Stimulated activated CD8-positive, alpha-beta memory T cell treated with anti-CD3 and anti-CD28 coated beads, Interleukin-12 subunit alpha, Interleukin-12 subunit beta, amount 100 ng/mL, for 1 hour (primary cell): ENCODE results near the gene BRWD1.

Source experiments
- DNase-seq: peaks from one replicate; pipeline ENCODE4 v3.0.0-alpha.2; 2020; ENCODE audit warnings: low read depth

Gene BRWD1

DNA sequence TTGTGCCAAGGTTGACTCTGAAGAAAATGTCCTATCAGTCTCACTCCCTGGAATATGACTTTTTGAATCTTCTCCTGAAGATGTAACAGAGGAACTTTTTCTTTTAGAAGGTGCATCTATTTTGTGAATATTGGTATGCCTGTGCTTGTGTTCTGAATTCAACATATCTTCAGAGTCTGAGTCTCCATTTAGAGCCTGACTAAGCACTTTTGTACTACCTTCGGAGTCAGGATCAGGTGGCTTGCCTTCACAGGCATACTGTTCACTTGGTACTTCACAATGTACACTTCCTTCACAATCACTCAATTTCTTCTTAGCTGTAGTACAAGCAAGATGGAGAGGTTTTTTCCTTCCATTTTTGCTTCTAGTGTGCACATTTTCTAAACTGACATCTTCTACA is 116.6 kb downstream of the BRWD1 start:
- DNase-seq: no peak

DNA sequence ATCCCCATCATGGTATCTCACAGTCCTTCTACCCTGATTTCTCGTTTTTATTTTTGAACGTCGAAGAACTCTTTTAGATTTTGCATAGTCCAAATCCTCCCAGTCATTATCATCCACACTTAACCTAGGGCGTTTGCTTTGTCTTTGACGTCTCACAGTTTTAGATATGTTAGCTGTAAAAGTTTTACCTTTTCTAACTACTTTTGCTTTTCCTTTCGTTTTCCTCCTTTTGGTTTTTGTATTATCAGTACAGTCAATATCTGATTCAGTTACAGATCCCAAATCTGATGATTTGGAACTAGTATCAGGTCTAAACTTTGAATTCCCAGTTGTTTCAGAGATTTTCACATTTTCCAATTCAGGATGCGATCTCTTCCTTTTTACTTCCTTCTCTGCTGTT is 117.1 kb downstream of the BRWD1 start:
- DNase-seq: no peak

- DNase-seq: no peak
Observed at GRCh38 chr21:39193380-39193779, 120.1 kb downstream of the BRWD1 start.

GRCh38 chr21:39189857-39190604 is 123.4 kb downstream of the BRWD1 start:
- no peak for DNase-seq

- DNase-seq: no peak
Observed at GRCh38 chr21:39188521-39189139, 124.8 kb downstream of the BRWD1 start.

DNA sequence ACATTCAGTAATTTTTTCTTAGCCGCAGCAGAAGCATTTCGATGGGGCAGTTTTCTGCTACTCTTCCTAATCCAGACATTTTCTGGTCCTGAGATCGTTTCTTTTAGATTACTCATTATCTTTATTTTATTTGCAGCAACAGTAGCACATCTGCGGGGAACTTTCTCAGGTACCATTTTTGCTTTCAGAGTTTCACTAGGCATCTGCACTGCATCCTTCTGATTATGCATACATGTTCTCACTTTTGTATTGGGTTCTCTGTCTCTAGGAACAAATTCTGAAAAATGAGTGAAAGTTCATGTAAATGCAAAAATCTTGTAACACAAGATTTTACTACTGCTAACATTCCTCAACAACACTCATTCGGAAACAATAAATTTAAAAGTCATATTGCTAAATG is 126.3 kb downstream of the BRWD1 start:
- DNase-seq: no peak

- no peak for DNase-seq
Observed at GRCh38 chr21:39186676-39187075, 126.8 kb downstream of the BRWD1 start.

- no peak for DNase-seq
Observed at GRCh38 chr21:39185157-39185556, 128.3 kb downstream of the BRWD1 start.

- no peak for DNase-seq
Observed at GRCh38 chr21:39184050-39184980, 129.1 kb downstream of the BRWD1 start.

DNA sequence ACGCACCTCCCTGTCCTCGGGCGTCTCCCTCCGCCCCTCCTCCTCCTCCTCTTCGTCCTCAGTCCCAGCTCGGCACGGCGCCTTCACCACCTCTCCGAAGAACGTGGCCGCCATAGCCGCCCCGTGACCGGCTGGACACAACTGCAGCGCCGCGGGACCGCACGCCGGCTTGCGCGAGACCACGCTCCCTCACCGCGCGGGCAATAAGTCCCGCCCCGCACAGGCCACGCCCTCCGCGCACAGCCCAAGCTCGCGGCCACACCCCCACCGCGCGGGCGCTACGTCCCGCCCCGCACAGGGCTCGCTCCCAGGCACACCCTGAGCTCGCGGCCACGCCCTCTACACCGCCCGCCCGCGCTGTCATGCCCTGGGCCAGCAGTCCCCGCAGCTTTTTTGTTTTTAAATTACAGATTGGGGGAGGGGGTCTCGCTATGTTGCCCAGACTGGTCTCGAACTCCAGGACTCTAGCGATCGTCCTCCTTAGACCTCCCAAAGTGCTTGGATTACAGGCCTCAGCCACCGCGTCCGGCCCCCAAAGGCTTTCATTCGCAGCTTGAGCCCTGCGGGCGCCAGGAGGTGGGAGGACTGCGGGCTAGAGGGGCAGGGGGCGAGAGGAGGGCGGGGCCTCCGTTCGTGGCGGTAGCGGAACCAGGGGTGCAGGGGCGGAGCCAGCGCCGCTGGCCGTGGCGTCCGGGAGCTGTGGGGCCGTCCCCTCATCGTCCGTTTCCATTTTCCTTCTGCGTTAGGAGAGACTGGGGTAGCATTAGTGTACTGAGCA is 130.0 kb downstream of the BRWD1 start, which contains the start of gene PSMG1:
Gene PSMG1, minus strand, starts transcription at position 180 of the 778 bp plus-strand sequence. Its CDS starts 66 bp downstream, at position 114.
- peak; percentile 86 for DNase-seq

DNA sequence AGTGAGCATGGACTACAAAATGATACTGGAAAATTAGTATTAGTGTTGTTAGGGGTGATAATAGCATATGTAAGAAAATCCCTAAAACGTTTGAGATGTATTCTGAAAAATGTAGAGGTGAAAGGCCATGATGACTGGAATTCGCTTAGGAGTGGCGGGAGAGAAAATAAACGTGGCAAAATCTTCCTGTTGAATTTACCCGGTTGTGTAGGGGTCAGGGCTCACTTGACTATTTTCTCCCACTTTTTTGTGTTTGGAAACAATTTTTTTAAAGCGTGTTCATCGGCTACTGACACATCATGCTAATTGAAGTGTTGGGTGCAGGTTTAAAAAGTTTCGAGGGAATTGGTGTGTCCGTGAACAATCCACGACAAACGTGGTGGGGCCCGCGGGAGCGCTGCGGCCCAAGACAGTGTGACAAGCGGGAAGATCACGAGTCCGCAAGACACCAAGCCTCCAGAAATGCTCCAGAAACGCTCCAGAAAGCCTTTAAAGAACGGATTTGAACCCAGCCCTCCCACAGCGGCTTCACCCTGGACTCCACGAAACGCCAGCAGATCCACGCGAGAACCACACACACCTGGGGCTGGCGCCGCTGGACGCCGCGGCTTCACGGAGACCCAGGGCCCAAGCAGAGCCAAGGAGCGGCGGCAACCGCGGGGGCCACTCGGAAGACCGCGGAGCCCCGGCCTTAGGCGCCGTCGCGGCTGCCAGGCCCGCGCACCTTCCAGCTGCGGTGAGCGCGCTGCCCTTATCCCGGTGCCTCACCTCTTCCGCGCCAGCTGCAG is 130.8 kb downstream of the BRWD1 start:
- no peak for DNase-seq

DNA sequence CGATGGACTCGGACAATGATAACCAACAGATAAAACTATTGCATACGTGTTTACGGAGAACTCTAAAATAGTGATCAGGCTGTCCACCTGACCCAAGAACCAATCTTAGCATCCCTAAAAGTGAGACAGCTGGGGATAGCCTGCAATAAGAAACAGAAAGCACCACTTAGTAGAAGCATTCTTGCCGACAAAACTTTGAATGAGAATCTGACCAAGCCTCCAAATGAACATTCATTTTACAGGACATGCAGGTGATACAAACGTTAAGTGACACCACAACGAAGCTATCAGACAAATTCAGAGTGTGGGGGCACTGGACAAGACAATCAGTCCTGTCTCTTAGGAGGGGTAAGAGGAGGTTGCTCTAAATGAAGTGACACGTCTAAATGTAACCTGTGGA is 131.4 kb downstream of the BRWD1 start:
- DNase-seq: no peak

- DNase-seq: no peak
Observed at GRCh38 chr21:39181205-39181818, 132.1 kb downstream of the BRWD1 start.

- no peak for DNase-seq
Observed at GRCh38 chr21:39180429-39181019, 132.9 kb downstream of the BRWD1 start.

- no peak for DNase-seq
Observed at GRCh38 chr21:39178421-39178820, 135.0 kb downstream of the BRWD1 start.

DNA sequence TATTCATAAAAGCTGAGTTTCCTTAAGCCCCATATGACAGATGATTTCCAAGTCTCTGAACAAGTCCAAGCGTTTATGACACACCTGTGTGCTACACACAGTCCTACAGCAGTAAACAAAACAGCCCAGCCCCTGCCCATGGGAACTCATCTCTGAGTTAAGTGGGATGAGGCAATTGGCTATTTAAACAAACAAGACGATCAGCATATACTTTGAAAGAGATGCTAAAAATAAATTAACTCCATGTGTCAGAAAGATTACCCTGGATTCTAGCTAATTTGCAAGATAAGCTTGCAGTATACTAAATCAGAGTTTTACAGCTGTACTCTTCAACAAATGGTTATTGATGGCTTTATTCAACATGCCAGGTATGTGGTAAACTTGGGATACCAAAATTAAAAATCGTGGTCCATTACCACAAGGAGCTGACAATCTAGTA is 137.1 kb downstream of the BRWD1 start:
- no peak for DNase-seq

- no peak for DNase-seq
Observed at GRCh38 chr21:39175665-39176064, 137.8 kb downstream of the BRWD1 start.

- no peak for DNase-seq
Observed at GRCh38 chr21:39175154-39175553, 138.3 kb downstream of the BRWD1 start.

- no peak for DNase-seq
Observed at GRCh38 chr21:39173716-39174680, 139.4 kb downstream of the BRWD1 start.
